Tibial nerve (tissue), 4 donors: ENCODE measurements around the gene NUP98. TPM values are rescaled to one million over a fixed set of nuclear protein-coding genes. Genes with fewer than 3 reads are reported as not detected.
A peak's percentile ranks its signal among the peaks of the same experiment; 100 is the strongest.

Source experiments
- DNase-seq, 2 donors: peaks; one replicate each; pipeline ENCODE4 v3.0.0-alpha.2; 2019; ENCODE audit warnings: low spot score in 2 of 2
- H3K27ac ChIP-seq, 4 donors: fragments of 200-600 bp; sonication (generic) in 3 of 4; one replicate each; pipeline ENCODE4 v1.5.1; 2017 to 2019; ENCODE audit warnings: mild to moderate bottlenecking in 1 of 4
- H3K27me3 ChIP-seq, 2 donors: fragments of 200-600 bp; sonication (generic) in 1 of 2; one replicate each; pipeline versions ENCODE4 v1.5.1 to v1.6.0; 2017 to 2019
- H3K36me3 ChIP-seq, 3 donors: fragments of 200-600 bp; sonication (generic); one replicate each; pipeline ENCODE4 v1.5.1; 2018 to 2019
- H3K4me1 ChIP-seq, 4 donors: fragments of 200-600 bp; sonication (generic) in 3 of 4; one replicate each; pipeline ENCODE4 v1.5.1; 2017 to 2019
- H3K4me3 ChIP-seq, 4 donors: fragments of 200-600 bp; sonication (generic) in 3 of 4; one replicate each; pipeline ENCODE4 v1.5.1; 2017 to 2019; ENCODE audit warnings: mild to moderate bottlenecking in 1 of 4, moderate library complexity in 1 of 4
- H3K9me3 ChIP-seq, 4 donors: fragments of 200-600 bp; sonication (generic) in 3 of 4; one replicate each; pipeline ENCODE4 v1.5.1; 2017 to 2019
- CTCF ChIP-seq, 5 experiments: fragments of 200-600 bp in 3 of 5; fragments of 450-650 bp in 2 of 5; sonication (generic) in 3 of 5; IDR thresholded peaks; one replicate each; pipeline ENCODE4 v1.5.1; 2016 to 2019; ENCODE audit warnings: antibody characterized with exemption in 5 of 5, mild to moderate bottlenecking in 3 of 5, moderate library complexity in 2 of 5
- EP300 ChIP-seq, 2 donors: sonication (generic); formaldehyde crosslinking; IDR thresholded peaks; one replicate each; pipeline ENCODE4 v1.6.1; 2017; ENCODE audit warnings: antibody characterized with exemption in 2 of 2, mild to moderate bottlenecking in 1 of 2
- POLR2A ChIP-seq, 2 donors: fragments of 450-650 bp; IDR thresholded peaks; one replicate each; pipeline ENCODE4 v1.6.1; 2017; ENCODE audit warnings: antibody characterized with exemption in 2 of 2, mild to moderate bottlenecking in 2 of 2, moderate library complexity in 2 of 2
- WGBS, 2 donors: methylation state at CpG; one replicate each; pipeline ENCODE4 v1.1.5; 2018; 5-methylcytosine and 5-hydroxymethylcytosine counted together
- total RNA-seq, 4 donors: library from RNA; depleted of rRNA; stranded (reverse); fragments of >200 nt; gene quantifications; one replicate each; pipeline ENCODE4 v1.1.0, GENCODE V29; 2016

Gene NUP98
- total RNA-seq, 4 donors from 2014 or later = 75.3 to 193 (median 115) TPM

DNA sequence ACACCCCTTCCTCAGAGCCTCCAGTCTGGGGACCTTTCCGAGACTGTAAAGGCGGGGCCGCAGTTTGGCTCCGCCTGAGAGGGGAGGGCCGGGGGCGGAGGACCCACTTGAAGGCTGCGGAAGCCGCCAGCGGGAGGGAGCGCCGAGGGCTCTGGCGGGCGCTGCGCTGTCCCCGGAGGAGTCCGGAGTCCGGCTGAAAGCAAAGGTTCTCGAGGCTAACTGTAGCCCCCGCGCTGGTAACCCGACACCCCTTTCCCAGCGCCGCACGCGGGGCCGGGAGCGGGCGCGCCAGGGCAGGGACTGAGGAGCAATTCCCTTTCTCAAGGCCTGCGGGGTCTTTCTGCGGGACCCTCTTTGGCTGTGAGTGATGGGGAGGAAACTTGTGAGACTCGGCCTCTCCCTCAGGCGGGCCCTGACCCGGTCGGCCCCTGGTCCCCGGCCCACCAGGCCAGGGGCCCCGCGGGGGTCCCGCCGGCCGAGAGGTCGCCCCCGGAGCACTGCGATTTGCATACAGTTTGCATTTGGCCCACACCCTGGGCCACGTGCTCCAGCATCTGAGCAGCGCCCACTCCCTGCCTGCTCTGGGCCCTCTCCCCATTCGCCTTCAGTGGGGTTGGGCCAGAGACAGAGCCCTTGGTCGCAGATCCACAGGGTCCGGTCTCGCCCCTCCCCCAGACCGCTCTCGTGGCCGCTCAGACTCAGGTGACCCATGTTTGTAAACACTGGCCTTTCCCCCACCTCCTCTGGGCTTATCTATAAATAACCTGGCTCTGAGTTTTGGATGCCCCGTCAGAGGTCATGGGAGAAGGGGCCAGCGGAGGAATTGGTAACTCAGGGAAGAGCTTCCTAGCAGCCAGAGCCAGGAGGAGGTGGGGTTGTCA, 155.0 kb downstream of the NUP98 start:
- 0% methylated on average over 36 to 38 of the region's 55 CpGs for WGBS, 2 donors
- Histone ChIP-seq H3K9me3 (no peaks in the 10 kb centered on the region), H3K27ac (peak overlapping the region in 2 of 4 donors; percentile 4 to 52), H3K27me3 (peaks cover 0 to 48% of the 10 kb centered on the region in 2 donors), H3K4me3 (peak overlapping the region; percentile 41 to 55 (median 49)), H3K36me3 (no peaks in the 10 kb centered on the region), H3K4me1 (peaks cover 0 to 21% (median 8%) of the 10 kb centered on the region in 4 donors)
- TF ChIP-seq POLR2A (IDR thresholded peaks at IDR 0.05) = no peak
- no peak for TF ChIP-seq EP300 (IDR thresholded peaks at IDR 0.05)
- TF ChIP-seq CTCF (IDR thresholded peaks at IDR 0.05) = no peak
- DNase-seq = peak; percentile 33 to 53

- no peaks in the 10 kb centered on the region for H3K9me3 ChIP-seq
- TF ChIP-seq EP300 (IDR thresholded peaks at IDR 0.05) = no peak
- no peak for TF ChIP-seq POLR2A (IDR thresholded peaks at IDR 0.05)
- no peak for TF ChIP-seq CTCF (IDR thresholded peaks at IDR 0.05)
- H3K4me3 ChIP-seq = peak within 1 kb of the TSS; percentile 41 to 55 (median 49)
- H3K4me1 ChIP-seq = peaks cover 0 to 21% (median 8%) of the 10 kb centered on the region in 4 donors
- no peaks in the 10 kb centered on the region for H3K36me3 ChIP-seq
- peaks cover 0 to 44% of the 10 kb centered on the region in 2 donors for H3K27me3 ChIP-seq
- 9 to 14% methylated on average over 13 to 16 of the region's 21 CpGs for WGBS, 2 donors
- no peak for DNase-seq
- H3K27ac ChIP-seq = peak within 1 kb of the TSS in 2 of 4 donors; percentile 4 to 52
Observed at GRCh38 chr11:3641701-3642070, 155.7 kb downstream of the NUP98 start, which contains the start of gene ART5. TSS of gene ART5 (minus strand) at chr11:3641992. CDS start at chr11:3641862, 130 bp downstream.

GRCh38 chr11:3641191-3641590, 156.2 kb downstream of the NUP98 start:
- Histone ChIP-seq H3K9me3 (no peaks in the 10 kb centered on the region), H3K36me3 (no peaks in the 10 kb centered on the region), H3K27me3 (peaks cover 0 to 39% of the 10 kb centered on the region in 2 donors), H3K4me1 (peaks cover 0 to 21% (median 8%) of the 10 kb centered on the region in 4 donors), H3K4me3 (no peak overlapping the region), H3K27ac (no peak overlapping the region)
- TF ChIP-seq EP300 (IDR thresholded peaks at IDR 0.05) = no peak
- no peak for DNase-seq
- WGBS, 2 donors = 44 to 58% methylated on average over 8 of the region's 8 CpGs

GRCh38 chr11:3639841-3640240, 157.5 kb downstream of the NUP98 start:
- TF ChIP-seq CTCF (IDR thresholded peaks at IDR 0.05) (no peak), EP300 (IDR thresholded peaks at IDR 0.05) (no peak), POLR2A (IDR thresholded peaks at IDR 0.05) (no peak)
- no peak overlapping the region for H3K4me3 ChIP-seq
- no peaks in the 10 kb centered on the region for H3K36me3 ChIP-seq
- H3K9me3 ChIP-seq = no peaks in the 10 kb centered on the region
- 92% methylated on average over 11 to 14 of the region's 14 CpGs for WGBS, 2 donors
- H3K4me1 ChIP-seq = peaks cover 0 to 21% (median 8%) of the 10 kb centered on the region in 4 donors
- no peak for DNase-seq
- H3K27me3 ChIP-seq = peaks cover 0 to 30% of the 10 kb centered on the region in 2 donors
- no peak overlapping the region for H3K27ac ChIP-seq

DNA sequence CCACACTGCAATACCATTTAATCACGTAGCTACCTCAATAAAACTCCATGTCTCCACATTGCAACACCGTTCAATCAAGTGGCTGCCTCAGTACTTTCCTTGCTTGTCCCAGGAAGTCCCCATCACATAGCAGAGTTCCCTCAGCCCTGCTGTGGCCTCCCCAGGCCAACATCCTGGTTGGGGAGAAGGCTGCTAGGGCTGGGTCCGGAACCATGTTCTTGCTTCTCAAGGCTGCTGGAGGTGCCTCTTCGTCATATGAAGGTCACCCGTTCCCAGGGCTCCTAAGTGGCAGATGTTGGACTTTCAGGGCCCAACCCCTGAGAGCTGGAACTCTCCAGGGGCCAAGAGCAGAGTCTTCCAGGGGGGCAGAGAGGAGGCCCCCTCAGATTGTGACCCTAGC, 158.8 kb downstream of the NUP98 start:
- 93 to 95% methylated on average over 5 of the region's 5 CpGs for WGBS, 2 donors
- no peaks in the 10 kb centered on the region for H3K9me3 ChIP-seq

More for the DNA sequence above, 158.8 kb downstream of the NUP98 start:
- no peaks in the 10 kb centered on the region for H3K36me3 ChIP-seq
- no peak overlapping the region for H3K4me3 ChIP-seq
- peaks cover 0 to 21% of the 10 kb centered on the region in 2 donors for H3K27me3 ChIP-seq
- no peak for DNase-seq
- H3K27ac ChIP-seq = no peak overlapping the region
- TF ChIP-seq EP300 (IDR thresholded peaks at IDR 0.05) (no peak), POLR2A (IDR thresholded peaks at IDR 0.05) (no peak), CTCF (IDR thresholded peaks at IDR 0.05) (no peak)
- H3K4me1 ChIP-seq = peaks cover 0 to 20% (median 8%) of the 10 kb centered on the region in 4 donors
